HG03280 (cell line): Measurements from ENCODE around the gene CHD5.

Experiments used
- ATAC-seq: cut with Tn5 transposase; IDR thresholded peaks from one replicate; pipeline ENCODE4 v1.9.1; 2021; ENCODE audit warnings: mild to moderate bottlenecking, moderate library complexity; ENCODE audit not compliant: unreplicated experiment

The CHD5 gene

GRCh38 chr1:6202256-6202655 lies 22.1 kb upstream of the CHD5 start:
- no peak for ATAC-seq

GRCh38 chr1:6200188-6200809 lies 20.2 kb upstream of the CHD5 start:
- no peak for ATAC-seq

- peak; percentile 94 for ATAC-seq
Observed at GRCh38 chr1:6199298-6200187, 19.4 kb upstream of the CHD5 start, which contains the start of gene RPL22. RPL22 (minus strand) TSS chr1:6199595; CDS start chr1:6199573, 22 bp downstream.

GRCh38 chr1:6198646-6199297 lies 18.7 kb upstream of the CHD5 start:
- ATAC-seq = peak; percentile 13

GRCh38 chr1:6197746-6198427 lies 17.8 kb upstream of the CHD5 start:
- ATAC-seq = no peak

- ATAC-seq = no peak
Observed at GRCh38 chr1:6191968-6192367, 11.8 kb upstream of the CHD5 start.

- ATAC-seq = no peak
Observed at GRCh38 chr1:6188466-6188865, 8.3 kb upstream of the CHD5 start.

GRCh38 chr1:6185635-6186382 lies 5.7 kb upstream of the CHD5 start:
- no peak for ATAC-seq

GRCh38 chr1:6185151-6185550 lies 5.0 kb upstream of the CHD5 start:
- ATAC-seq = no peak

GRCh38 chr1:6184083-6184783 lies 4.1 kb upstream of the CHD5 start:
- ATAC-seq = no peak

- ATAC-seq = no peak
Observed at GRCh38 chr1:6183520-6183989, 3.4 kb upstream of the CHD5 start.

GRCh38 chr1:6181347-6181770 lies 1.2 kb upstream of the CHD5 start:
- ATAC-seq = no peak

- ATAC-seq = no peak
Observed at GRCh38 chr1:6180707-6181311, 688 bp upstream of the CHD5 start.

- ATAC-seq = no peak
Observed at GRCh38 chr1:6179564-6180175, 451 bp downstream of the CHD5 start.

- ATAC-seq = no peak
Observed at GRCh38 chr1:6178751-6179563, 1.2 kb downstream of the CHD5 start.

- no peak for ATAC-seq
Observed at GRCh38 chr1:6177681-6178380, 2.3 kb downstream of the CHD5 start.

- no peak for ATAC-seq
Observed at GRCh38 chr1:6176779-6177178, 3.3 kb downstream of the CHD5 start.
